ENCODE results near the gene NTRK2.

Gene NTRK2

DNA sequence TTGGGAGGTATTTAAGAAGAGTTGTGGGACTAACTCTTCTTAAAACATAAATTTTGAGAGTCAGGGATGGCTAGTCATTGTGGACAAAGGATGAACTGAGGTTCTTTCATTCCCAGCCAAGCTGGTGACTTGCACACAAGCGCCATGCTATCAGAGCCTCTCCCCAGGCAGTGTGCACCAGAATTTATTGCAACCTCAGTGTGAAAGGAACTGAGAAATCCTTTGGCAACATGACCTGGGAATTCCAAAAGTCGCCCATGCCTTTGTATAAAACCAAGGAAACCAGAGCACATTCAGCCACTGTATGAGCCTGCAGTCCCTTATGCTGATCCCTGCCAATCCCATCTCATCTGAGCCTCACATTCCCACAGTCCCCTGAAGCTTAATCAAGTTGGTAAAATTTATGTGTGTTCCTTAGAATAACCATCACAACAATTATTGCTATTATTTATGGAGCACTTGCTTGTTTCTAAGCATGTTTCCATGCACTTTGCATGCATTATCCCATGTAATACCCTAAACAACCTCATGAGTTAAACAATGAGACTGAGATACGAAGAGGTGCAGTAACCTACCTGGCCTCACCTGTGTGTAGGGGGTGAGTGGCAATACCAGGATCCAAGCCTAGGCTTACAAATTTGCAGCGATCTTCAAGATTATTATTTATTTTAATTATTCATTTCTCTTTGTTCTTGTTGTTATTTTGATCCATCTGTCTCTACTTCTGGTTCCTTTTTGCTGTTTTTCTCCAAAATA, 116.4 kb downstream of the NTRK2 start:
- no peak for DNase-seq

DNA sequence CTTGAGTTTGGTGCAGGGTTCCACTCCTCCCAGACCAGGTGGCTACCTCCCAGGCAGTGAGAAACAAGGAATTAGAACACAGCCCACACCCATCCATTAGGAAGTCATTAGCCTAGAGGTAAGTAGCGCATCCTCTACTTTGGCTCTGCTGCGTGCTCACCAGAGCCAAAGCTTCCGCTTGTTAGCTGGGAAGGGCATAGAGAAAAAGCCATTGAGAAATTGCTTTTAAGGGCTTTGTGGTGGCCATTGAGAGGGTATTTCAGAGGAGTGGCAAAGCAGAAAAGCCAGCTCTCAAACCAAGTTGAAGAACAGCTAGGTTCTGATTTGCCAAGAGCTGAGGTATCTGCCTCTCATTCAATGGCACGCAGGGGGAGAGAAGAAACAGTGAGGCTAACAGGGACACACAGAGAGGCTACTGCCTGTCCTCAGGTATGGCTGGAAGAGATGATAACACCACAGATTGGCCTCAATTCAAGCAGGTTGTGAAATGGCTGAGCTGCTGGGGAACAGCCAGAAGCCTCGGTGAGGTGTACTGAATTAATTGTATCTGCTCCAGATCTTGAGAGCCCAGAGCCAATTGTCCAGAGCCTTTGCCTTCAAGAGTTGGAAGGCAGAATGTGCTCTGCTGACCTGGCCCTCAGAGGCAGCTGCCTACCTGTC, 119.4 kb downstream of the NTRK2 start:
- no peak for DNase-seq

DNA sequence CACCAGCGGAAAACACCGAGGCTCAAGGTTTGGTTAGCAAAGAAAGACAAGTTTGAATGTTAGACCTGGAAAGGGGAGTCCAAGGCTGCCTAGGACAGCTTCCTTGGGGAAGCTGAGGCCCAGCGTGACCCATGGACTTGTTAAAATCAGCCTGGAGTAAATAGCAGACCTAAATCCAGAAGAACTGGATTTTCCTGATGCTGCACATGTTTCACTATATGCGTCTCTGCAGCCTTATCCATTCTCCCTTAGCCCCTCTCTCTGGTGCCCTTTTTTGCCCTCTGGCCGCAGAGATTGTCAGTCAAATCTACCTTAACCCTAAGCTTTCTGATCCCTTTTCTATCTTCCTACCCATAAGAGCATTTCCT, 119.9 kb downstream of the NTRK2 start:
- DNase-seq = no peak

DNA sequence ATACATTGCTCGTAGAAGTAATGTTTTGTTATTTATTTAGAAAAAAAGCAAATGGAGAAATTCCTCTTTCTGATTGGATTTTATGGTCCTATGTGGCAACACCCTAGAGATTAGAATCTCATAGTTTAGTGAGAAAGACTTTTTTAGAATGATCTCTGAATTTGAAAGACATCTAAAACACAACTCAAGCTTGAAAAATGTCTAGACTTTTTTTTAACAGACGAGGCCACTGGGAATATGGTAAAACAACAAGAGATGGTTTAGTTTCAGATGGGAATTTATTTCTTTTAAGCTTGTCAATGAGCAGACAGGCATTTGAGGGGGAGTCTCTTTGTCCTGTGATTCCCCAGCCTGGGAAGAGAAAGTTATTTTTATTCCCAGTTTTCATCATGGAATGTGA, 122.1 kb downstream of the NTRK2 start:
- no peak for DNase-seq

DNA sequence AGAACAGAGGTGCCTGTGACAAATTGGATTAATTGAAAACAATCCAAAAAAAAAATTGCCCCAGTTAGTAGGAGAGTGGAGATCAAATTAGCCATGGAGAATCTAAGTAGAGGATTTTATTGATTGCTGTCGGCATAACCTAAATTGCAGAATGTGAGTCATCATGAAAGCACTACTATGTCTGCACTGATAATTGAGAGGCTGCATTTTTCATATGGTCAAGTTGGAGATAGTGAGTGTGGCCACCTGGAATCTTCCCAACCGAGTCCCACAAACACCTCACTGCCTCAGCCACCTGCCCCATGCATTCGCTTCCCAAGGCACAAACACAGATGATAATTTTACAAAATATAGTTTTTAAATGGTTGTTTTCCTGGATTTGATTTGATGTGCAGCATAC, 123.7 kb downstream of the NTRK2 start:
- no peak for DNase-seq

DNA sequence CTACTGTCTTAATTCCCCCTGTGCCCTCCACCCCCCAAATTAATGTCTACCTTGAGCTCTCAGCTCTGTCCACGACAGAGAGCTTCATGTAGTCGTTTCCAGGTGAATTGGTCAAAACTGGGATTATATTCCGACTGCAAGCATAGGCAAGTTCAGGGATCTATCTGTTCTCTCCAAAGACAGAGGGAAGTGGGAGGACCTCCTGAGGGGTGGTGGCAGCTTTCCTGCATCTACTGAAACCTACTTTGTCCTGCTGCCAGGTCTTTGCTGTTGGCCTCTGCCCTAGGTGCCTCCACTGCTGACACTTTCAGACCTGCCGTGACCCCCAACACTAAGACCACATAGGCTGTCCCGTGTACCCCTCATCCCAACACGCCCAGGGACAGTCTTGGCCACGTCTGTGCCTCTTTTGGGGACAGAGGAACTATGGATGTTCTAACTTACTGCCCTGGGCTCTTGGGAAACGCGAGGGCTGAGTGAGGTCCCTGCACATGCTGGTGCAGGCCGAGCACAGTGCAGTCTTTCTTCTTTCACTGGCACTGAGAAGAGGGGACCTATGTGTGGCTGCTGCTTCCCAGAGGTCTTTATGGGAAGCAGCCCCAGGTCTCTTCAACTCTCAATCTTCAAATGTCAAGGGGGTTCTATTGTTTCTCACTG, 125.6 kb downstream of the NTRK2 start:
- DNase-seq = no peak

DNA sequence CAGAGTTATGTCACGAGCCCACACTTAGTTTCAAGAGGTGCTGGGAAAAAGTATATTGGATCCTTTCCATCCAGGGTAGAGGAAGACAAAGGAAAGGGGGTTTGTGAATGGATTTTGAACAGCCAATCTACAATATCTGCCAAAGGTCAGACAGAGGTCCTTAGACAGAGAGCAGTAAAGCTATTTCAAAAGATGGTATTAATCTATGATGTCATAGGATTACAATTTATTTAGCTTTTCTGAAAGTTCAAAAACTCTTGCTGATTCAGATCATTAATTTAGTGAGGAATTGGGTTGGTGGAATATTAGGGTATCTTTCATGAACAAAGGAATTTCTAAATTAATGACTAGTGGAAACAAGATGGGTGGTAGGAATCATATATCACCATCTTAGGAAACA, 126.9 kb downstream of the NTRK2 start:
- no peak for DNase-seq

DNA sequence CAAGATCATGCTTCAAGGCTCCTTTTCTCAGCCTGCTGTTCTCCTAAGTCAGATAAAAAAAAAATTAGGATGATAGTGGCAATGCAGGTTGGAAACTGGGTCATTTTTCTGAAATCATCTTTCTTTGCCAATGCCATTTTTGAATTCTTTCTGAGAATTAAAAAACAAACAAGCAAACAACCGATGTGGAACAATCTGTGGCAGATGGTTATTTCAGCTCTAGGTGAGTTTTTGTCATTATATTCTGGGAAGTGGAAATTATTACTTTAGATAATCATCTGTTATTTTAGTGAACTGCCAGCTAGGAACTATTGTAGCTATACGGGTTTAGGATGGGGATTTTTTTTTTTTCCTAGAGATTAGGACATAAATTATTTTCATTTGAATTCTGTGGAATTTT, 129.7 kb downstream of the NTRK2 start:
- no peak for DNase-seq

DNA sequence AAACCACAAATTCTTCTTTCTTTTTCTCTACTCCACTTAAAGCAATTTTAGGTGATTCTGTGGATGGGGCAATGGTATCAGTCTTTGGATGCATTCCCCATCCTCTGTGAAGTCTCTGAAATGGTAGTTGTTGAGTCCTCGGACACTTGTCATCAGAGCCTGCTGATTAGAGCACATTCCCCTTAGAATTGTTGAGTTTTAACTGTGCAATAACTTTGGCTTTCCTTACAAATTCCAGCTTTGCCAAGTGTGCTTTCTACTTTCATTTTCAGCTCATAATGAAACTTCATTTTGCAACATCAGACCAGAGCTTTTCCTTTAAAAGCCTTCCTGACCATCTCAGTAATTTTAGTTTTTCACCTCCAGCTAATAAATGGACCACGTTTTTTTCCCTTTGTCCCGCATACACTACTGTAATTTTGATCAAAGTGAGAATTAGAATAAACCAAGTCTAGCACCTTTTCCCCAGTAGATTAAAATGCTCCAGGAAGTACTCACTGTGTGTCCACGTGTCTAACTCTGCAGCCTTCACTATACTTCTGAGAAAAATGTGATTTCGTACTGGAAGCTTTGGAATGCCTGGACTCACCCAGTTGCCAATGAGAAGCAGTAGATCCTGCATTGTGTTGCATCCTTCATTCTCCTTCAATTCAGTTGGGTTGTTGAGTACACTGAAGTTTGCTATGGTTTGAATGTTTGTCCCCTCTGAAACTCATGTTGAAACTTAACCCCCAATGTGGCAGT, 135.6 kb downstream of the NTRK2 start:
- no peak for DNase-seq

DNA sequence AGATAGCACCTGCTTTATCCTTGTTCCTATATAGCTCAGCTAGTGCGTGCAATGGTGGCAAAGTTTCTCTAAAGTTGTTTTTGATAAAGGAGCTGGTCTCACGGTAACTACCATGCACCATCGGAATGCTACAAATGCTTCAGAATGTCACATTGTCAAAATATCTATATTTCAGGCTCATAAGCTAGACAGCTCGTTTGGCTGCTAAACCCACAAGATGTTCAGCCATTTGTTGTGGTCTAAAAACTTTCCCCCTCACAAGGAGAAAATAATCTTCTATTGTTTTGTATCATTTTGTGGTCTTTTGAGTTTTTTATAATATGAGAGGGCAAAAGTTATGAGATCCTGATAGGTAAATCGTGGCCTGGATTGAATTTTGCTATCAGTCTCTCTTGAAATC, 137.9 kb downstream of the NTRK2 start:
- no peak for DNase-seq

DNA sequence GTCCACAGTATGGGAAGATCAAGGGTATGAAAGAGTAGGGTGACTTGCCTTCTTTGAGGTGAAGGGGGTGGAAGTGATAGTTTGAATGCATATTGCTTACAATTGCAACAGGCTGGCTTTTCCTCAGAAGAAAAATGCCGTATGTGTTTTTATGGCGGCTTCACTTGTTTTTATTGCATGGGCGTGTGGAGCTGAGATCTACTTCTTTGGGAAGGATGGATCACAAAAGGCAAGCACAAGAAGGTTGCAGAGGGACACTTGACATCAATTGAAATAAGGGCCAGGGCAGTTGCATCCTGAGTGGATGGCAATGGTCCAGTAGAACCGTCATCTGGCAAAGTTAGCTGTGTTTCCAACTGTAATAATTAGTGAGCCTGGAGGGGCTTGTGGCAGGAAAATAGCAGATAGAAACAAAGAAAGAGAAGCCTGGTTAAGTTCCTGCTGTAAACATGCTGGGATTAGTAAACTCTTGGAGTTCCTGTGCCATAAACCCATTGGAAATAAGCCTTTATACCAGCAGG, 138.4 kb downstream of the NTRK2 start:
- DNase-seq = no peak

DNA sequence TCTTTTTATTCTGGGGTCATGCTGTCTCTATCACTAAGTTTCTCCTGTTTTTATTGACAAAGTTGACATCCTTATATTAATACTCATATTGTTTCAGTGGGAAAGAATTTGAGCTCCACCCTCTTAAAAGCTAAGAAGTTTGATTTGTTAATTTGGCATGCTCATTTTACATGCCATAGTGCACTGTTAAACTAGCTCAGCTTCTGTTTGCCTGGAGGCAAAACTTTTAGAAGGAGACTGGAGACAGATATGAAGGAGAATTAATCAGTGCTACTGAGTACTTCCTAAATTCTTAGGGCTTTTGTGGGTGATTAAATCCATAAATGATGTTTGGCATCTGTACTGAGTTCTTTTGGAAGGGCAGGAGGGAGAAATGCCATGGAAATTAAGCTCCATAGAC, 138.9 kb downstream of the NTRK2 start:
- no peak for DNase-seq

DNA sequence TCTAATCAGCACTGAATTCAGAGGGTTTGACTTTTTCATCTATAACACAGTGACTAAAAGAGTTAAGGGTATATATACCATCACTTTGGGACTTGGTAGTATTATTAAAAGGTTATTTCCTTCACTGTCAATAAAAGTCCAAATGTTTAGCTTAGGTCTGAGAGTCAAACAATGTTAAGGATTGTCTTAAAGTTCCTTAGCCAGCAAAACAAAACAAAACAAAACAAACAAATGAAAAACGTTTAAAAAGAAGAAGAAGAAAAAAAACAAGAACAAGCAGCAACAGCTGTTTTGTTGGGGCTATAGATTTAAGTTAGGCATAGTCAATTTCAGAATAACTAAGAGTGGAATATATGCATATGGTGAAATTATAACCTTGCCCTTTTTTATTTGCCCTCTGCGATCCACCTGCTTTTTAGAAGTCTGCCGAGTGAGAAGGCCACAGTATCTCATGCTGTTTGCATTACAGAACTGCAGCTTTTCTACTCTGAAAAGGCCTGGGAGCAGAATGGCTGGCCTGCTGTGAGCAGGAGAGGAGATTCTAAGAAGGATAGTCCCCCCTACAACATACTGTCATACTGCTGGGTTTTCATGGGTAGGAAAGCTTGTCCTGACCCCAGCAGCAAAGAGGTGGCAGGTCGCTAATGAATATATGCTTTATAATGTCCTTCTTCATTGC, 141.7 kb downstream of the NTRK2 start:
- DNase-seq = no peak

DNA sequence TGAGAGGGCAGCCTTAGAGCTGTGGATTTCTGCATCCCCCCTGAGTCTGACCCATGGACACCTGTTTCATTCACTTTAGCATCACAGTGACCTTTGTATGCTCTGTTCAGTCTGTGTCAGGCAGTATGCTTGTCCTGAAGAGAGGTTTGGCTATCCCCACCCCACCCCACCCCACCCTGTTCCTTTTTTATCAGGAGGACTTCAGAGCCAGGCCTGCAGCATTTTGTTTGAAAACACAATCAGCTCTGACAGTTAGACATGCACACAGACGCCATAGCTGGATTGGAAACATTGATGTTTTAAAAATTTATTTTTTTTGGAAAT, 142.2 kb downstream of the NTRK2 start:
- DNase-seq = no peak

DNA sequence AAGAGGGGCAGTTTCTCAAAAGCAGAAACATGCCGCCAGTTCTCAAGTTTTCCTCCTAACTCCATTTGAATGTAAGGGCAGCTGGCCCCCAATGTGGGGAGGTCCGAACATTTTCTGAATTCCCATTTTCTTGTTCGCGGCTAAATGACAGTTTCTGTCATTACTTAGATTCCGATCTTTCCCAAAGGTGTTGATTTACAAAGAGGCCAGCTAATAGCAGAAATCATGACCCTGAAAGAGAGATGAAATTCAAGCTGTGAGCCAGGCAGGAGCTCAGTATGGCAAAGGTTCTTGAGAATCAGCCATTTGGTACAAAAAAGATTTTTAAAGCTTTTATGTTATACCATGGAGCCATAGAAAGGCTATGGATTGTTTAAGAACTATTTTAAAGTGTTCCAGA, 142.8 kb downstream of the NTRK2 start:
- no peak for DNase-seq

DNA sequence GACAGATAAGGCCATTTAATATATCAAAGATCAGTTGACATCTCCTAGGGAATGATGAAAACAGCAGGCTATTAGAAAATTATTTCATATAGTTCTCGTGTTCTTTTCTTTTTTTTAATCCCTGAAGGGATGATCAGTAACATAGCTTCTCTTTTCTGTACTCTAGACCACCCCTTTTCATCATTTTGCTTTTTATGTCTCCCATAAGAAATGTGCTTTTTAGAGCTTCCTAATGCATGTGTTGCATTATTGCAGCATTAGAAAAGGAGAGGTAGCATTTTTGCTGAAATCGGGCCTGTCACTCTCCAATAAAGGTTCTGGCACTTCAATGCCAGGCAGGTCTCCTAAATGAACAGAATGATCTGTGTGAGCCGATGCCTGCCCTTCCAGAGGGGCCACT, 143.3 kb downstream of the NTRK2 start:
- no peak for DNase-seq

DNA sequence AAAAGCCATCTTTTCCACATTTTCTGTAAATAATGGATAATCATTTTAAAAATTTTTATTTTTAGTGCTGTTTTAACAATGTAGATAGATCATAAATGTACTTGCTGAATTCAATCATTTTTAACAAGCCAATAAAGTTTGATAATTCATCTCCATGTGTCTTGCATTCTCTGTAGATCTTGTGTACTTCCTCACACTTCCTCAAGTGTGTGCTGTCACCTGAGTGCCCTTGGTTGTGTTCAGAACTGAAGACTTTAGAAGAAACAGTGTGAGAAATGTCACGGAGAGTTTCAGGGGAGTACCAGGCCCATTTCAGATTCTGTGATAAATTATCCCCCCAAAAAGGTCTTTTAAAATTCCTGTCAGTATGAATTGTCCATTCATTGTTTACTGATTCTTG, 146.0 kb downstream of the NTRK2 start:
- no peak for DNase-seq

DNA sequence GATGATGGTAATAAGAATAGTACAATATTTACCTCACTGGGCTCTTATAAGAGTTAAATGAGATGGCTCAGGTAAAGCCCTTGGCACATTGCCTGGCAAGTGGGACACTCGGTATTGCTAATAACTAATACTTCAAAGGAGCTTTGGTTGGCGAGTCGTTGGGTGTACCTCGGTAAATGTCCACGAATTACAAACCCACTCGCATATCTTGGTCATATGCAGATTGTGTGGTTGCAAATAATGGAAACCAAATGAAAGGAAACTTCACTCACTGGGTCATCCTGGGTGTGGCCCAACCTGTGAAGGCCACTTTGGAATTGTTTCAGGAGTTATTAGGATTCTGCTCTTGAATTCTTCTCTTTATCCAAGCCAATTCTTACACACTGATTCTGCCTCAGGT, 147.5 kb downstream of the NTRK2 start:
- DNase-seq = no peak

DNA sequence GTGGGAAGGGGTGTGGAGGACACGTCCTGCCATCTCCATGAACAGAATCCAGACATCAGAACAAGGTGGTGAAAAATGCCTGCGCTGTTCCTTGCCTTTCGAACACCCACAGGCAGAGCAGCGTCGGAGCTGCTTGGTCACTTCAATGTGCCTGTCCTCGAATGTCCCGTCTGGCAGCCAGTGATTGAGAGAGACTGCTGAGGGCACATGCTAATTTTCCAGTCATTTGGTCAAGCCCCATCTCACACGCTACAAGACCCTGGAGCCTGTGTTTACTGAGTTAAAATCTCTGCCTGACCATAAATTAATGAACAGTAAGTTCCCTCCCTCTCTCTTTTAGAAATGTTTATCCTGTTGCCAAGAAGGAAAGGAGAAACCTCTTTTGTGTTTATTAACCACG, 149.3 kb downstream of the NTRK2 start:
- DNase-seq = no peak

DNA sequence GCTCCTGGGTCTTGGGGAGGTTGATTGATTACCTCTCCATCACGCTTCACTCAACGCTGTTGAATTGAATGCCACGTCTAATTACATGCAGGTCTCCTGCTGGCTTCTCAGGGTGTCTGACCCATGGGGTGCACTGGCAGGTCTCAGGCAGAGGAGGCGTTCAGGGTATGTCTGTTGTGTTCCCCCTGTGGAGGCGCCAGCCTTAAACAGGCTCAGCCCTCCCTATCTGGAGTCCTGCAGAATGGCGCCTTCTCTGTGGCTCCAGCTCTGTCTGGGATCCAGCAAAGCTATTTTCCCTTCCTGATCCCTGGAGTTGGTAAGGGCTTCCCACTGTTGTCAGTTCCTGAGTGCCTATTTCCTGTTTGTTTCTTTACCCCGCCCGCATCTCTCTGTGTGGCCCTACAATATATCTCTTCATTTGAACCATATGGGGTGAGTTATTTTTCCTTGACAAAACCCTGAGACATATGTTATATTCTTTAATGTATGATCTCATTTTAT, 150.0 kb downstream of the NTRK2 start:
- DNase-seq = no peak

DNA sequence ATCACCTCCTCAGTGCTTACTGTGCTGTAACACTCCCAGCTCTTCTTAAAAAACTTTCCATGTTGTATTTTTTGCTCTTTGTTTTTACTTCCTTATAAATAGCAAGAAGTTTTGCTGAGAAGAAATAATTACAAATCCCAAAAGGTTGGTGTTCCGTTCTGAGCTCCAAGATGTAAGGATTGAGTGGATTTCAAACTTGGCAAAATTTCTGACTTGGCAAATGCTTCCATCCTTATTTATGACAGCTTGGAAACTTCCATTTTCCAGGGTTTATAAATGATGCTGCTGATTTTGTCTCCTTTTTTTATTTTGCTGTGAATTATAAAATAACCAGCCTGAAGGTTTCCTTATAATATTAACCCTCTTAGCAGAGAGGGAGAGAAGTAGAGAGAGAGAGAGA, 151.9 kb downstream of the NTRK2 start:
- DNase-seq = no peak

DNA sequence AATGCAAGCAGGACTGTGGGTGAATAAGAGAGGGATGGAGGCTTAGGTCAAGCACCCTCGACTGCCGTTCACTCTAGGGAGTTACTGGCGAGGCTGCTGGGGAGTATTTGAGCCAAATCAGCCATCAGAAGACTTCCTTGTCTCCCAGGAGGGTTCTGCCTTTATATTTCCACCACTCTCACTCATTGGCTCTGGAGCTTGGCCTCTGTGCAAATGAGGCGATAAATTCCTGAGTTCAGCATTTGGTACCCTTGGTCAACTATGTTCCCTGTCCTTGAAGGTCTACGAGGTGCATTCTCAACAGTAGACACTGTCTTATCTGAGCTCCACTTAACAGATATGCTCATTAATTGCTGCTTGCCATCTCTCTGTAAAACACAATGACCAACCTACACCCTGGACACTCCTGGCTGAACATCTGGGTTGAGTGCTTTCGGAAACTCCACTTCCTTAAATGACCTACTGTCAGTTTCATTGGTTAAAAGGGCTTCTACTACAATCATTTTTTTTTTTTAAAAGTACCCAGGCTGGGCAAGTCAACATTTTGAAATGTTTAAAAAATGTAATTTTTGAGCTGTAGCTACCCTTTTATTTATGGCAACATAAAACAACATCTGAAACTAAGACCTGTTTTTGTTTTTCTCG, 153.2 kb downstream of the NTRK2 start:
- DNase-seq = no peak
